Activated CD8-positive, alpha-beta memory T cell treated with anti-CD3 and anti-CD28 coated beads, Interleukin-2, amount 50 U/mL, for 1 hour (primary cell): Measurements from ENCODE around the gene GALNT15.

Experiments
- DNase-seq: peaks from one replicate; pipeline ENCODE4 v3.0.0-alpha.2; 2020; ENCODE audit errors: extremely low read depth

Gene GALNT15

GRCh38 chr3:16151109-16151508, 23.4 kb upstream of the GALNT15 start:
- DNase-seq = no peak

DNA sequence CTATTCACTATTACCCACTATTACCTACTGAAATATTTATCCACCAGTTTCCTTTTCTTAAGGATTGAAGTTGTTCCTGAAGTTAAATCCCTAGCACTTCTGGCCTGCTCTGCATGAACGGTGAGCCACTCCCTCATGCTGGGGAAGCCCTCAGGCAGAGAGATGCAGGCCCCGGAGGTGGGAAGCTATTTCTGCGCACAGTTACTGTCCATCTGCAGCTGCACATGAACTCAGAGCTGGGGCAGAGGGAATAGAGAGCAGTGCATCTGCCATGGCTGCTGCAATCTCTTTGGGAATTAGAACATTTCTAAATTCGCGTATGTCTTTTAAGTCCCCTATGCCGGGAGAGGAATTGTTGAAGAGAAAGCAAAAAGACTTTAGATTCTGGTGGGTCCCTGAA, 6.3 kb upstream of the GALNT15 start:
- DNase-seq = no peak

DNA sequence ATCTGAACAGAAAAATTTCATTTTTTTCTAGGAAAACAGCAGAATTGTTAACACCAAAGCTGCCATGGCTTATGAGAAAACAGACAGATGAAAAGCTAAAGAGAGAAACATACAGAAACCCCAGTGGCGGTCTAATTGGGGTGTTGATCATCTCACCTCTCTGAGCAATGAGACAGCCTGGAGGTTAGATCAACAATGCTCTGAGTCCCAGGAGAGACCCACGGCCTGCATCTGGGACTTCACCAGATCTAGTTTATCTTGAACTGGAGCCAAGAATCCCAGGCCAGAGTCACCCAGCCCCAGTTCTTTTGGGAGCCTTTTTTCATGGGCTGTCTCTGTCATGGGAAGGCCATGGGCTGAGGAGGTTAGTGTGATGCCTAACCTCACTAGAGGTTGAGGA, 3.5 kb upstream of the GALNT15 start:
- no peak for DNase-seq

DNA sequence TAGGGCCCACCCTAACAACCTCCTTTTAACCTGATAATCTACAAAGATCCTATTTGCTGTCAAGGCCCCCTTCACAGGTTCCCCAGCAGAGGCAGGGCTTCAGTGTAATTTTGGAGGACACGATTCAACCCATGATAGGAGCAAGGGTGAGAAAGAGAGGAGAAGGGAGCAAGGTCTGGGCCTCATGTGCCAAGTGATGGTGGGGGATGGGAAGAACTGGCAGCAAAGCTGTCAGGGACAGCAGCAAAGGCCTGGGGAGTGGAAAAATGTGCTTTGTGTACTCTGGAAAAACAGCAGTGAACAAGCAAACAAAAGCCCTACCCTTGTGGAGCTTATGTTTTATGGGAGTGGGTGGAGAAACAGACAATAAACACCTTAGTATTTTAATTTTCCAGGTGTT, 2.7 kb upstream of the GALNT15 start:
- no peak for DNase-seq

DNA sequence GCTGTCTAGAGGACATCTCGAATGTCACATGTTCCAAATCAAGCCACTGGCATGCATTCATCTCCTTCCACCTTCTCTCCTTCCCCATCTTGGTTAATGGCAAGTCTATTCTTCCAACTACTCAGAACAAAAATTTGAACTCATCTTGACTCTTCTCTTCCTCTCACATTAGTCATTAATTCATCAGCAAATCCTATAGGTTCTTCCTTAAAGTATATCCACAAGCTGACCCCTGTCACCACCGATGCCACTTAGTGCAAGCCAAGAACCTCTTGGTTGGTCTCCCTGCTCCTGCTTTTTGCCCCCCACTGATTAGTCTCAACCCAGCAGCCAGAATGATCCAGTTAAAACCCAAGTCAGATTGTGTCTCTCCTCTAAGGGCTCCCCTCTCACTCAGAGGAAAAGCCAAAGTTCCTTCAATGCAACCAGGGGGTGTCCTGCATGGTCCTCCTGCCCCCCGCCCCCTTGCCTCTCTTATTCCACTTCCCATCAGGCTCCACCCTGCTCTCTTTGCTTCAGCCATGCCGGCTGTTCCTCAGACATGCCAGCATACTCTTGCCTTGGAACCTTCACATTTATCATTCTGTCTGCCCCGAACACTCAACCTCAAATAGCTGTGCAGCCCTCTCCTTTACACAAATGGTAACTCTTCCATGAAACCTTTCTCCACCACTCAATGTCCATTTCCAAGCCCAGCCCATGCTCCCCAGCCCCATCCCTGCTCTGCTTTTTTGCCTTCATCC, 1.0 kb upstream of the GALNT15 start:
- no peak for DNase-seq

DNA sequence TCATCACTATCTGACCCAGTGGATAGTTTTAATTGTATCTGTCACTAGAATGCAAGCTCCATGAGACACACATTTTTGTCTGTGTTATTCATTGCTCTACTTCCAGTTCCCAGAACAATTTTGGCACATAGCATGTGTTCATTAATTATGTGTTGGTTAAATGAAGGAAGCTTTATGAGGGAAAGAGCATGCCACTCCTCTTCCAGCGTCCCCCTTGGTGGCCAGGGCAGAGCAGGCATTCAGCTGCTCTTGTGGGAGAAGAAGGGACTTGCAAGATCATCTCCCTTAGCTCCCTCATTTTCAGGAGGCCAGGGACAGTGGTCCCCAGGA, 489 bp upstream of the GALNT15 start:
- DNase-seq = no peak

DNA sequence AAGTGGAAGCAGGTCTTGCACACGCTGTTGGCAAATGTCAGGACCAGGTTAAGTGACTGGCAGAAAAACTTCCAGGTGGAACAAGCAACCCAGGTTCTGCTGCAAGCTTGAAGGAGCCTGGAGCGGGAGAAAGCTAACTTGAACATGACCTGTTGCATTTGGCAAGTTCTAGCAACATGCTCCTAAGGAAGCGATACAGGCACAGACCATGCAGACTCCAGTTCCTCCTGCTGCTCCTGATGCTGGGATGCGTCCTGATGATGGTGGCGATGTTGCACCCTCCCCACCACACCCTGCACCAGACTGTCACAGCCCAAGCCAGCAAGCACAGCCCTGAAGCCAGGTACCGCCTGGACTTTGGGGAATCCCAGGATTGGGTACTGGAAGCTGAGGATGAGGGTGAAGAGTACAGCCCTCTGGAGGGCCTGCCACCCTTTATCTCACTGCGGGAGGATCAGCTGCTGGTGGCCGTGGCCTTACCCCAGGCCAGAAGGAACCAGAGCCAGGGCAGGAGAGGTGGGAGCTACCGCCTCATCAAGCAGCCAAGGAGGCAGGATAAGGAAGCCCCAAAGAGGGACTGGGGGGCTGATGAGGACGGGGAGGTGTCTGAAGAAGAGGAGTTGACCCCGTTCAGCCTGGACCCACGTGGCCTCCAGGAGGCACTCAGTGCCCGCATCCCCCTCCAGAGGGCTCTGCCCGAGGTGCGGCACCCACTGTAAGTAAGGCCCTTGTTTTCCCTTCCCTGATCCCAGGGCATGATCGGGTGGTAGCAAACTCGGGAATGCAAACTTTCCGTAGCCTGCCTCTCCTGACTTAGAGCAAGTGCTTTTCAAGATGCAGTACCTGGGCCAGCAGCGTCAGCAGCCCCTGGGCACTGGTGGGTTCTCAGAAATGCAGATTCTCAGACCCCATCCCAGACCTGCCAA, 759 bp downstream of the GALNT15 start:
- DNase-seq = no peak

- no peak for DNase-seq
Observed at GRCh38 chr3:16176391-16177030, 2.0 kb downstream of the GALNT15 start.

DNA sequence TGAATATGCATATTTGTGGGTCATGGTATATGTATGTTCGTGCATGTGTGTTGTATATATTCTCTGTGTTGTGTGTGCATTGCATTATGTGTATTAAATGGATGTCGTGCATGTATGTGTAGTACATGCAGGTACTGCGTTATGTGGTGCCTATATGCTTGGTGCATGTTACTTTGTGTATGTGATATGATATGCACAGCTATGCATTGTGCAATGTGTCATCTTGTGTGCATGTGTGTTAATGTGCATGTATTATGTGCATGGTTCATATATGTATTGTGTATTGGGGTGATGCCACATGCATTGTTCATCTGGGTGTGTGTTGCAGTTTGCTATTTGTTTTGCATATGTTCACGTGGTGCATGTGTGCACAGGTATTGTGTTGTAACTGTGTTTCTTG, 2.9 kb downstream of the GALNT15 start:
- DNase-seq = no peak

- no peak for DNase-seq
Observed at GRCh38 chr3:16177962-16178627, 3.6 kb downstream of the GALNT15 start.

DNA sequence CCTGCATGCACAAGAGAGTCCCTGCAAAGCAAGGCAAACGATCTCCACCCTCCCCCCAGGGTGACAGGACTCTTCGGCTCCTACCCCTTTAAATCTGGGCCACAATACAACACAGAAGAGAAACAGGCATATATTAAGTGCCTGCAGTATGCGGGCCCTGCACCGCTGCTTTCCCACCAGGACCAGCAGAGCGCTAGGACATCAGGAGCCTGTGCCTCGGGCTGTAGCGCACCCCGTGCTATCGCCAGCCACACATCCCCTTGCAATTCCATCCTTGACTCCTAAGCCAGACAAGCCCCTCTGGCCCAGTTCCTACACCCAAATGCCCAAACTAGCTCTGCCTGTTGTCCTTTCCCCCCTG, 4.1 kb downstream of the GALNT15 start:
- no peak for DNase-seq

DNA sequence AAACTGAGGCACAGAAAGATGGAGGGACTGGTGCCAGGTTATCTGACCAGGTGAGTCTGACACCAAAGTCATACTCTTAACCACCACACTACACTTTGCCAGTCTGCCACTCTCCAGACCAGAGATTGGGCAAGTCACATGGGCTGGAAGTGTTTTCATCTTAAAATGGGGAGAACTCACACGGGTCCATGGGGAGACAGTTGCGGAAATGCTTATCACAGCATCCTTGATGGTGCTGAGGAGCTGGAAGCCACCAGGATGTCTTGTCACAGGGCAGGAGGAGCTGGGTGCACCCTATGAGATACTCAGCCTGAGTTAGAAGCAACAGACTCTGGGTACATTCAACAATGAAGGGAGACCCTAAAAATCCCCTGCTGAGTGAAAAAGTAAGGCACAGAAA, 4.8 kb downstream of the GALNT15 start:
- DNase-seq = no peak

DNA sequence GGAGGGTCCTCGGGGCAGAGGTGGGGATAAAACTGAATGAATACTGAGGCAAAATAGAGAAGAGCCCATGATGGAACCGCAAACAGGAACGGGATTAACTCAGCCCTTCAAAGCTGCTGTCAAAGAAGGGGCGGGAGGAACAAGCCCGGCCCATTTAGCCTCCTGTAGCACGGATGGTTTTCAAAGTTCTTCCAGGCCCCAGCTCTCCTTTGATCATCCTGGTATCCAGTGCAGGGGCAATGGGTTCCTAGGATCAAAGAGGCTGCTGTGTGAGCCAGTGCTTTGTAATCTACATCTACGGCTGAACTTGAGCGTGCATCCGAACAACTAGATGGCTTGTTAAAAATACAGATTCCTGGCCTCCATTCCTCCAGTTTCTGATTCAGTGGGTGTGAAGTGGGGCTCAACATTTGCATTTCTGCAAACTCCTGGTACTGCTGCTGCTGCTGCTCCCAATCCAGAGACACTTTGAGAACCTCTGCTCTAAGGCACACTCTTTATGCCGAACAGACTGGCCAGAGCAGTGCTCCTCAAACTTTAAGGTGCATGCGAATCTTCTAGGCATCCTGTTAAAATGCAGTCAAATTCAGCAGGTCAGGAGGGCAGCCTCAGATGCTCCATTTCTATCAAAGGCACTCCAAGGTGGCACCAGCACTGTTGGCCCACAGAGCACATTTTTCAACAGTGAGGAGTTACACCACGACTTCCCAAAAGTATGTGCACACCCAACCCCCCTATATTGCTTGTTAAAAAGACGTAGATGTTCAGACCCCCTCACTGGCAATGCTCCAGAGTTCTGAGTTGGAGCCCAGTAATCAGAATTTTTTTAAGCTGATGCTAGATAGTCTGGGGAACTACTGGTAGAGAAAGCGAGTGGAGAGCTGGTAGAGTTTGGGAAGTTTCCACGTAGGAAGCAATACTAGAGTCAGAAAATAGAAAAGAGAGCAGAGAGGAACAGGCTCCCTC, 5.6 kb downstream of the GALNT15 start:
- DNase-seq = no peak

GRCh38 chr3:16180737-16181134, 6.3 kb downstream of the GALNT15 start:
- DNase-seq = no peak

DNA sequence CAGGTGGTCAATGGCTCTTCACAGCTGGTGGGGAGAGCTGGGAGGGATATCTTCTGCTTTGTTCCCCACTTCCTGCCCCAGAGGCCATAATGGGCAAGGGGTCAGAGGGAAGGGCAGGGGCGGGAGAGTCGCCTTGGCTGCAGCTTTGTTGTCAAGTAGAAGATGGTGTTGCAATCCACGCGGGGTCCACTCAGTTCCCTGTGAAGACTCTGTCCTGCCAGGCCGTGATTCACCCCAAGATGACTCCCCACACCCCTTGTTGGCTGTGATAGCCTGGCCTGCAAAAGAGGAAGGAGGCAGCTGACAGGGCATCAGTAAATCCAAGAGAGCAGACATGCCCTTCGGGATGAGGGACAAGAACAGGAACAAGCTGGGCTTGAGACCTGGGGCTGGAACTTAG, 6.9 kb downstream of the GALNT15 start:
- DNase-seq = no peak

DNA sequence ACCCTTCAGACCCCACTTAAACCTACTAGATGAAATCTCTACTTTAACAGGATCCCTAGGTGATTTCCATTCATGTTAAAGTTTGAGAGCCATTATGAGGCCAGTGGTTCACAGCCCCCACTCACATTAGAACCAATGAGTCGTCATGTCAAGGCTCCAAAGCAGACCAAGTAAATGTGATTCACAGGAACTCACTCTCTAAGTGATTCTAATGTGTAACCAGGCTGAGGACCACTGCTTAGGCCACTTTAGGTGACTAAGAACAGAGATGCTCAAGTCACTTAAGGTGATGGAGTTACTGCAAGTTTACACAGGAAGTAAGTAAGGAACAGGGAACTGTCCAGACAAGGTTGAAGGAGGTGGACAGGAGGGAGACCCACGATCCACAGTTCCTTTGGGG, 7.7 kb downstream of the GALNT15 start:
- DNase-seq = no peak

- no peak for DNase-seq
Observed at GRCh38 chr3:16182612-16183011, 8.1 kb downstream of the GALNT15 start.

- DNase-seq = no peak
Observed at GRCh38 chr3:16183082-16183481, 8.6 kb downstream of the GALNT15 start.

DNA sequence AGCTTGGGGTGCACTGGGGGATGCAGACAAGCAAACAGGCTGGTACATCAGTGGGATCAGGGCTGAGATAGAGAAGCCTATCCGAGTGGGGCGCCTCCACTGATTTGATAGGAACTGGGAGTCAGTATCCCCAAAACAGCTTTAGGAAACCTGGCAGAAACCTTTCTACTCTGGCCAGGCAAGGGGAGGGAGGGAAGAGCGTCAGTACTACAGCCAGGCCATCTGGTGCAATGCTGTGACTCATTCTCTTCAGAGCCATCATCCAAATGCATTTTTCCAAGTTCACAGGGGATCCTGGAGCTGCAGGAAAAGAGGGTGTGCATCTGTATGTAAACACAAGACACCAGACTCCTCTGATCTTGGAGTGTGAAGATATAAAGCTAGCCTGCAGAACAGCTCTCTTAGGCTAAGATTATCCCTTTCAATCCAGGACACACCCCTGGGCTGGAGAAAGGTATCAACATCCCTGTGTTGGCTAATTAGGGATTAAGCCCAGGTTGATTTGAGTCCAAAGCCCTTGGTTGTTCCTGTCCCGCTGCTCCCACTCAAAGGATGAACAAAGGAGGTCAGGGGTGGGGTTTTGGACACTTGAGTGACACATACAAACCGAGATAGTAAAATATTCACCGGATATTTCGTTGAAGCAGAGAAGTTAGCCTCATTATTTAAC, 9.3 kb downstream of the GALNT15 start:
- DNase-seq = no peak

DNA sequence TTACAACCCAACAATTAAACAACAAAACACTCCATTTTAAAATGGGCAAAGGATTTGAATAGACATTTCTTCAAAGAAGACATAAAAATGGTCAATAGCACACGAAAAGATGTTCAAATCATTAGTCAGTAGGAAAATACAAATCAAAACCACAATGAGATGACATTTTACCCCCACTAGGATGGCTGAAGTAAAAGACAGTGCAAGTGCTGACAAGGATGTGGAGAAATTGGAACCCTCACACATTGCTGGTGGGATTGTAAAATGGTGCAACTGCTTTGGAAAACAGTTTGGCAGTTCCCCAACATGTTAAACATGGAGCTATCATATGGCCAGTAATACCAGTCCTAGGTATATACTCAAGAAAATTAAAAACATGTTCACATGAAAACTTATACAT, 11.6 kb downstream of the GALNT15 start:
- no peak for DNase-seq

GRCh38 chr3:16186565-16186964, 12.1 kb downstream of the GALNT15 start:
- DNase-seq = no peak
